ENCODE measurements around the gene TPST1.

DNA sequence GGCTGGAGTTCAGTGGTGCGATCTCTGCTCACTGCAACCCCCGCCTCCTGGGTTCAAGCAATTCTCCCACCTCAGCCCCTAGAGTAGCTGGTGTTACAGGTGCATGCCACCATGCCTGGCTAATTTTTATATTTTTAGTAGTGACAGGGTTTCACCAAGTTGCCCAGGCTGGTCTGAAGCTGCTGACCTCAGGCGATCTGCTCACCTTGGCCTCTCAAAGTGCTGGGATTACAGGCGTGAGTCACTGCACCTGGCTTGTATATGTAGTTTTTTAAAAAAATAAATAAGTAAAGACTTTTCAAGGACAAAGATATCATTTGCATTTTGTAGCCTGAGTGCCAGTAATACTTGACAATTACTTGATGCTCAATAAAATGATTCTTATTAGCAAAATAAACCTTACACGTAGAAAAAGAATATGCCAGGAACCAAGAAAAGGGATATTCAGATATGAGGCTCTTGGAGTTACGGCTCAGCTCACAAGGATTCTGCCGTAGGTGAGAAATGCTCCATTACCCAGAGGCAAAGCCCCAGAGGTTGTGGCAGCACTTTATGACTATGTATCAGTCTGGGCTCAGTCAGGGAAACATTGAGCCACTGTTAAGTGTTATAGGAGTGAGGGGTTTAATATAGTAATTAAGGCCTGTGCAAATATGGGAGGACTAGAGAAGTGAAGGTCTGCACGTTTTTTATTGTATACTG, 98.5 kb downstream of the TPST1 start:
- no peak for TF ChIP-seq MAX (IDR thresholded peaks at IDR 0.05; ENCODE audit: low read depth)
- TF ChIP-seq TCF12 (IDR thresholded peaks at IDR 0.05) = no peak
- TF ChIP-seq EZH2phosphoT487 (IDR thresholded peaks at IDR 0.05; ENCODE audit: borderline replicate concordance, low read depth) = no peak
- TF ChIP-seq, protein P1, sequence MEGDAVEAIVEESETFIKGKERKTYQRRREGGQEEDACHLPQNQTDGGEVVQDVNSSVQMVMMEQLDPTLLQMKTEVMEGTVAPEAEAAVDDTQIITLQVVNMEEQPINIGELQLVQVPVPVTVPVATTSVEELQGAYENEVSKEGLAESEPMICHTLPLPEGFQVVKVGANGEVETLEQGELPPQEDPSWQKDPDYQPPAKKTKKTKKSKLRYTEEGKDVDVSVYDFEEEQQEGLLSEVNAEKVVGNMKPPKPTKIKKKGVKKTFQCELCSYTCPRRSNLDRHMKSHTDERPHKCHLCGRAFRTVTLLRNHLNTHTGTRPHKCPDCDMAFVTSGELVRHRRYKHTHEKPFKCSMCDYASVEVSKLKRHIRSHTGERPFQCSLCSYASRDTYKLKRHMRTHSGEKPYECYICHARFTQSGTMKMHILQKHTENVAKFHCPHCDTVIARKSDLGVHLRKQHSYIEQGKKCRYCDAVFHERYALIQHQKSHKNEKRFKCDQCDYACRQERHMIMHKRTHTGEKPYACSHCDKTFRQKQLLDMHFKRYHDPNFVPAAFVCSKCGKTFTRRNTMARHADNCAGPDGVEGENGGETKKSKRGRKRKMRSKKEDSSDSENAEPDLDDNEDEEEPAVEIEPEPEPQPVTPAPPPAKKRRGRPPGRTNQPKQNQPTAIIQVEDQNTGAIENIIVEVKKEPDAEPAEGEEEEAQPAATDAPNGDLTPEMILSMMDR (IDR thresholded peaks at IDR 0.05) = no peak

All from SK-N-SH (cell line).